K562 (cell line): ENCODE data around the gene SETD7. TPM values are rescaled to one million over a fixed set of nuclear protein-coding genes. Genes with fewer than 3 reads are reported as not detected.
A peak's percentile ranks its signal among the peaks of the same experiment; 100 is the strongest.

ENCODE experiments used
- ASH1L ChIP-seq: fragments of 450-650 bp; IDR thresholded peaks from 2 replicates; pipeline ENCODE4 v1.6.1; 2018; ENCODE audit warnings: borderline replicate concordance, mild to moderate bottlenecking, low read depth; ENCODE audit not compliant: partially characterized antibody
- CBFA2T2 ChIP-seq: fragments of 450-650 bp; conservative IDR thresholded peaks from 2 replicates; pipeline ENCODE4 v1.6.1; 2017; ENCODE audit warnings: mild to moderate bottlenecking
- CBFB ChIP-seq: sonication (generic); formaldehyde crosslinking; IDR thresholded peaks from 2 replicates; pipeline ENCODE4 v1.4.0; 2020; ENCODE audit warnings: mild to moderate bottlenecking, missing genetic modification reagents
- ETV6 ChIP-seq, 3 experiments: fragments of 150-350 bp in 1 of 3; sonication (generic) in 1 of 3; formaldehyde crosslinking in 1 of 3; IDR thresholded peaks; 2 replicates each; pipeline versions ENCODE4 v1.6.1 to v1.8.0; 2014 to 2022; ENCODE audit warnings: borderline replicate concordance in 2 of 3, low read depth in 2 of 3, antibody characterized with exemption in 1 of 3, low read length in 1 of 3, mild to moderate bottlenecking in 1 of 3, missing genetic modification reagents in 1 of 3
- FOXJ2 ChIP-seq: fragments of 200-800 bp; sonication (Bioruptor generic); IDR thresholded peaks from 2 replicates; pipeline ENCODE4 v1.6.1; 2016; ENCODE audit warnings: missing genetic modification characterization, missing compliant biosample characterization
- FOXM1 ChIP-seq, 2 experiments: fragments of 450-650 bp in 1 of 2; sonication (generic) in 1 of 2; formaldehyde crosslinking in 1 of 2; IDR thresholded peaks; 2 replicates each; pipeline versions ENCODE4 v1.6.1 to v1.9.0; 2017 to 2022; ENCODE audit warnings: low read depth in 2 of 2, mild to moderate bottlenecking in 2 of 2, missing genetic modification reagents in 1 of 2, moderate library complexity in 1 of 2
- HNRNPL ChIP-seq: fragments of 200-400 bp; formaldehyde crosslinking; IDR thresholded peaks from 2 replicates; pipeline ENCODE4 v1.6.1; 2017; ENCODE audit warnings: low read depth, mild to moderate bottlenecking, low read length
- MBD2 ChIP-seq: sonication (generic); IDR thresholded peaks from 2 replicates; pipeline ENCODE4 v1.6.1; 2016; ENCODE audit warnings: low read depth, borderline replicate concordance
- MEF2D ChIP-seq: conservative IDR thresholded peaks from 2 replicates; pipeline ENCODE4 v1.6.1; 2016; ENCODE audit warnings: low read depth, missing genetic modification characterization, missing compliant biosample characterization
- MTA2 ChIP-seq: fragments of 450-650 bp; IDR thresholded peaks from 2 replicates; pipeline ENCODE4 v1.6.1; 2016; ENCODE audit warnings: low read depth
- MXI1 ChIP-seq: IDR thresholded peaks from 2 replicates; pipeline ENCODE4 v1.6.1; 2011; ENCODE audit warnings: low read depth, mild to moderate bottlenecking, improper control_type of control experiment, low read length
- NCOA6 ChIP-seq: fragments of 450-650 bp; IDR thresholded peaks from 2 replicates; pipeline ENCODE4 v1.6.1; 2017; ENCODE audit warnings: mild to moderate bottlenecking
- RB1 ChIP-seq: fragments of 450-650 bp; IDR thresholded peaks from 2 replicates; pipeline ENCODE4 v1.6.1; 2017; ENCODE audit warnings: low read depth, mild to moderate bottlenecking
- RCOR1 ChIP-seq, 2 experiments: IDR thresholded peaks; 2 replicates each; pipeline ENCODE4 v1.6.1; 2012; ENCODE audit warnings: low read depth in 2 of 2, low read length in 2 of 2, borderline replicate concordance in 1 of 2, improper control_type of control experiment in 1 of 2
- TCF7 ChIP-seq: sonication (generic); IDR thresholded peaks from 2 replicates; pipeline ENCODE4 v1.6.1; 2016; ENCODE audit warnings: antibody characterized with exemption, borderline replicate concordance
- TEAD1 ChIP-seq, 2 experiments: fragments of 450-650 bp in 1 of 2; sonication (generic) in 1 of 2; formaldehyde crosslinking; IDR thresholded peaks; 2 replicates each; pipeline versions ENCODE4 v1.4.0 to v1.8.0; 2020 to 2022; ENCODE audit warnings: mild to moderate bottlenecking in 2 of 2, missing genetic modification reagents in 1 of 2
- TFAP4 ChIP-seq: sonication (generic); formaldehyde crosslinking; IDR thresholded peaks from 2 replicates; pipeline ENCODE4 v1.8.0; 2022; ENCODE audit warnings: missing genetic modification reagents, mild to moderate bottlenecking, moderate library complexity, borderline replicate concordance
- polyA plus RNA-seq, 8 experiments: library from polyadenylated mRNA; depleted of rRNA in 4 of 8; stranded (reverse) in 5 of 8; unstranded in 3 of 8; fragments of >200 nt; fragmentation: Nextera tagmentation in 2 of 8; fragmentation: Illumina TruSeq in 1 of 8; extraction: Ambion mirVana in 2 of 8; extraction: Trizol in 1 of 8; gene quantifications; 2 replicates each; pipeline versions ENCODE4 v1.2.1 to v1.2.3, GENCODE V29; 2011 to 2014; ENCODE audit warnings: inconsistent platforms in 1 of 8, missing spikeins in 1 of 8
- total RNA-seq, 7 experiments: library from RNA; depleted of rRNA in 6 of 7; stranded (reverse); fragments of >200 nt in 6 of 7; fragmentation: Illumina TruSeq in 2 of 7; extraction: Trizol in 2 of 7; gene quantifications; 2 replicates each; pipeline versions ENCODE4 v1.2.1 to v1.2.3, GENCODE V29; 2011 to 2021; ENCODE audit warnings: low replicate concordance in 1 of 7
- TF ChIP-seq, protein P1 (sequence below): fragments of 450-650 bp; IDR thresholded peaks from 2 replicates; pipeline ENCODE4 v1.6.1; 2016; ENCODE audit warnings: low read depth

The SETD7 gene
- total and polyA plus RNA-seq, 9 of the 15 experiments (the other 6 are each of a cell fraction or from before 2014, with no cell fraction given), result 0.37 to 2.4 (median 1.7) TPM

DNA sequence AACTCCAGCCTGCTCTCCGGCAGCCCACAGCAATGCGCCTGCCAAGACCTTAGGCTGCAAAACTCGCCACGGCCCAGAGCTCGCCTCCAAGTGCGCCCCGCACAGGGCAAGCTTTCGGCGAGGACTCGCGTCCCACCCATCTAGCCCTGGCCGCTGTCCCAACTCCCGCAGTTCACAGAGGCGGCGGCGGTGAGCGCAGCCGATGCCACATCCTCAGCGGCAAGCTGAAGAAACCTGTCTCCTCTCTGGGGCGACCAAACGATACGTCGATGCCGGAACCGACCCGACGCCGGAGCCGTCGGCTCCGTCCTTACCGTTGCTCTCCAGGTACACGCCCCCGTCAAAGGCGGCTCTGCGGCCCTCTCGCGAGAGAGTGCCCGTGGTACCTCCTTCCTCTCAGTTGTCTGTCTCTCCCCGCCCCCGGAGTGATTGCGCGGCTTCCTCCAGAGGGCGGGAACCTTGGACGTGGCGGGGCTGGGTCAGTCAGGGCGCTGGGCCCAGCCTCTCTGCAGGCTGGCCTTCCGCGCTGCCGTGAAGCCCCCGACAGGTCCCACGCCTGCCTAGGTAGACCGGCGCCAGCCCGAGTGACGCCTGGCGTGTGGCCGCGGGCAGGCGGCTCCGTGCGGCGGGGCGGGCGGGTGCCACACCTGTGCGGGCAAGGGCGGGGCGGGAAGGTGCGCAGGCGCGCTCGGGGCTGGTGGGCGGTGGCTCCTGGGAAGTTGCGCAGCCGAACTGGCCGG is 102.5 kb downstream of the SETD7 start (continued):
- TF ChIP-seq ASH1L (no peak), MXI1 (peak; percentile 45), FOXJ2 (tag) (peak; percentile 62; the same call in 1 of the 2 replicates), RCOR1 (IDR thresholded peaks at IDR 0.05; ENCODE audit: borderline replicate concordance in 1 of 2, low read depth in 2 of 2, low read length in 2 of 2) (peak in 1 of 2 experiments; percentile 47; a peak in 2 of 4 replicates), FOXM1 (IDR thresholded peaks at IDR 0.05; ENCODE audit: low read depth) (no peak), FOXM1 (CRISPR knock-in tag; IDR thresholded peaks at IDR 0.05; ENCODE audit: low read depth) (peak; percentile 71), TCF7 (peak; percentile 71; the same call in 1 of the 2 replicates), CBFB (CRISPR knock-in tag) (0 out of 2 replicates have a peak, but pooled peaks have one; percentile 83), TFAP4 (CRISPR knock-in tag) (peak; percentile 80), HNRNPL (0 out of 2 replicates have a peak, but pooled peaks have one; percentile 76), TEAD1 (CRISPR knock-in tag; IDR thresholded peaks at IDR 0.05) (0 out of 4 replicates have a peak, but pooled peaks of 1 of the 2 experiments have one; percentile 29), MTA2 (no peak), ETV6 (IDR thresholded peaks at IDR 0.05; ENCODE audit: borderline replicate concordance in 1 of 2, low read depth in 2 of 2, low read length in 1 of 2) (no peak), ETV6 (CRISPR knock-in tag; IDR thresholded peaks at IDR 0.05; ENCODE audit: borderline replicate concordance) (no peak; the same call in 1 of the 2 replicates), MBD2 (0 out of 2 replicates have a peak, but pooled peaks have one; percentile 52), RB1 (peak; percentile 95), MEF2D (tag) (0 out of 2 replicates have a peak, but pooled peaks have one; percentile 12), NCOA6 (peak; percentile 99), CBFA2T2 (no peak)
- TF ChIP-seq, protein P1, sequence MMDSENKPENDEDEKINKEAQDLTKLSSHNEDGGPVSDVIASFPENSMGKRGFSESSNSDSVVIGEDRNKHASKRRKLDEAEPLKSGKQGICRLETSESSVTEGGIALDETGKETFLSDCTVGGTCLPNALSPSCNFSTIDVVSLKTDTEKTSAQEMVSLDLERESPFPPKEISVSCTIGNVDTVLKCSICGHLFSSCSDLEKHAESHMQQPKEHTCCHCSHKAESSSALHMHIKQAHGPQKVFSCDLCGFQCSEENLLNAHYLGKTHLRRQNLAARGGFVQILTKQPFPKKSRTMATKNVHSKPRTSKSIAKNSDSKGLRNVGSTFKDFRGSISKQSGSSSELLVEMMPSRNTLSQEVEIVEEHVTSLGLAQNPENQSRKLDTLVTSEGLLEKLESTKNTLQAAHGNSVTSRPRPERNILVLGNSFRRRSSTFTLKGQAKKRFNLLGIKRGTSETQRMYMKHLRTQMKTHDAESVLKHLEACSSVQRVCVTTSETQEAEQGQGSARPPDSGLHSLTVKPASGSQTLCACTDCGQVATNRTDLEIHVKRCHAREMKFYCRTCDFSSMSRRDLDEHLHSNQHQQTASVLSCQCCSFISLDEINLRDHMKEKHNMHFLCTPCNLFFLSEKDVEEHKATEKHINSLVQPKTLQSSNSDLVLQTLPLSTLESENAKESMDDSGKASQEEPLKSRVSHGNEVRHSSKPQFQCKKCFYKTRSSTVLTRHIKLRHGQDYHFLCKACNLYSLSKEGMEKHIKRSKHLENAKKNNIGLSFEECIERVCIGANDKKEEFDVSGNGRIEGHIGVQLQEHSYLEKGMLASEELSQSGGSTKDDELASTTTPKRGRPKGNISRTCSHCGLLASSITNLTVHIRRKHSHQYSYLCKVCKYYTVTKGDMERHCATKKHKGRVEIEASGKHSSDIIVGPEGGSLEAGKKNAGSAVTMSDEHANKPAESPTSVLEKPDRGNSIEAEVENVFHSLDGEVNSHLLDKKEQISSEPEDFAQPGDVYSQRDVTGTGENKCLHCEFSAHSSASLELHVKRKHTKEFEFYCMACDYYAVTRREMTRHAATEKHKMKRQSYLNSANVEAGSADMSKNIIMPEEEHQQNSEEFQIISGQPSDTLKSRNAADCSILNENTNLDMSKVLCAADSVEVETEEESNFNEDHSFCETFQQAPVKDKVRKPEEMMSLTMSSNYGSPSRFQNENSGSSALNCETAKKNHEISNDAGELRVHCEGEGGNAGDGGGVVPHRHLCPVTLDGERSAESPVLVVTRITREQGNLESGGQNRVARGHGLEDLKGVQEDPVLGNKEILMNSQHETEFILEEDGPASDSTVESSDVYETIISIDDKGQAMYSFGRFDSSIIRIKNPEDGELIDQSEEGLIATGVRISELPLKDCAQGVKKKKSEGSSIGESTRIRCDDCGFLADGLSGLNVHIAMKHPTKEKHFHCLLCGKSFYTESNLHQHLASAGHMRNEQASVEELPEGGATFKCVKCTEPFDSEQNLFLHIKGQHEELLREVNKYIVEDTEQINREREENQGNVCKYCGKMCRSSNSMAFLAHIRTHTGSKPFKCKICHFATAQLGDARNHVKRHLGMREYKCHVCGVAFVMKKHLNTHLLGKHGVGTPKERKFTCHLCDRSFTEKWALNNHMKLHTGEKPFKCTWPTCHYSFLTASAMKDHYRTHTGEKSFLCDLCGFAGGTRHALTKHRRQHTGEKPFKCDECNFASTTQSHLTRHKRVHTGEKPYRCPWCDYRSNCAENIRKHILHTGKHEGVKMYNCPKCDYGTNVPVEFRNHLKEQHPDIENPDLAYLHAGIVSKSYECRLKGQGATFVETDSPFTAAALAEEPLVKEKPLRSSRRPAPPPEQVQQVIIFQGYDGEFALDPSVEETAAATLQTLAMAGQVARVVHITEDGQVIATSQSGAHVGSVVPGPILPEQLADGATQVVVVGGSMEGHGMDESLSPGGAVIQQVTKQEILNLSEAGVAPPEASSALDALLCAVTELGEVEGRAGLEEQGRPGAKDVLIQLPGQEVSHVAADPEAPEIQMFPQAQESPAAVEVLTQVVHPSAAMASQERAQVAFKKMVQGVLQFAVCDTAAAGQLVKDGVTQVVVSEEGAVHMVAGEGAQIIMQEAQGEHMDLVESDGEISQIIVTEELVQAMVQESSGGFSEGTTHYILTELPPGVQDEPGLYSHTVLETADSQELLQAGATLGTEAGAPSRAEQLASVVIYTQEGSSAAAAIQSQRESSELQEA, result no peak
